ENCODE data around the gene NPTXR. TPM values are rescaled to one million over a fixed set of nuclear protein-coding genes. Genes with fewer than 3 reads are reported as not detected.

The NPTXR gene
- total and polyA plus RNA-seq, 2 donors (not counting 3 experiments of a cell fraction or from before 2014, with no cell fraction given), result 0.37 to 0.73 TPM

DNA sequence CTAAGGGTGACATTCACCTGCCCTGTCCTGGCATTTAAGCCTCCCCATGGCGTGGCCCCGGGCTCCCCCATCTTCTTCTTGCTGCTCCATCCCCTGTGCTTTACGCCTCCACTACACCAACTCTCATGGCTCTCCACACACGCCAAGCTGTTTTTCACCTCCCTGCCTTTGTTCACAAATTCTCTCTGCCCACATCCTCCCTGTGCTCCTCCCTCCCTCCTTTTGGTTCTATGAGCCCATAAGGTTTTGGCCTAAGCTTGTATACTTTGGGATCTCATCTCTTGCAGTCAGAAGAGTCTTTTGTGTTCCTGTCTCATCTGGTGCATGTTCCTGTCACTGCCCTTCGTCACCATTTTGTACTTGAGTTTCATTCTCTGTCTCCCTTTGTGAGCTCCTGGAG is 45.3 kb downstream of the NPTXR start:
- dilution Hi-C loops (cut with MboI; ENCODE audit: extremely low pct_ligation_motif_present, low sequenced_read_pairs) (no loop called here), intact Hi-C loops (cut with micrococcal nuclease) (no loop called here)
- no peak overlapping the region for H3K9ac ChIP-seq (replicated peaks; ENCODE audit: extremely low read depth, insufficient read depth, low read length)
- no peak overlapping the region for H3K4me2 ChIP-seq (ENCODE audit: insufficient read depth, low read length)
- DNase-seq (ENCODE audit: low read depth, low spot score) (no peak), FAIRE-seq (no peak)
- peaks cover 10 to 21% of the 10 kb centered on the region in 2 experiments for H3K27me3 ChIP-seq (ENCODE audit: control insufficient read depth in 2 of 2, insufficient read depth in 2 of 2, low read length in 2 of 2)
- no peaks in the 10 kb centered on the region for H3K9me1 ChIP-seq (replicated peaks; ENCODE audit: control insufficient read depth, extremely low read depth, insufficient read depth, low read length)
- TF ChIP-seq GATA2 (IDR thresholded peaks at IDR 0.05; ENCODE audit: insufficient read depth, insufficient read length, low read depth, low read length) (no peak), POLR2A (IDR thresholded peaks at IDR 0.05; ENCODE audit: low read depth, low read length) (no peak), FOS (IDR thresholded peaks at IDR 0.05; ENCODE audit: borderline replicate concordance, insufficient read depth, low read length) (no peak), MYC (IDR thresholded peaks at IDR 0.05; ENCODE audit: low read depth, low read length) (no peak), JUN (IDR thresholded peaks at IDR 0.05; ENCODE audit: borderline replicate concordance, insufficient read depth, insufficient read length, low read depth) (no peak), POLR2AphosphoS5 (IDR thresholded peaks at IDR 0.05; ENCODE audit: insufficient read depth, low read depth, low read length) (no peak)
- TF ChIP-seq, protein P1, sequence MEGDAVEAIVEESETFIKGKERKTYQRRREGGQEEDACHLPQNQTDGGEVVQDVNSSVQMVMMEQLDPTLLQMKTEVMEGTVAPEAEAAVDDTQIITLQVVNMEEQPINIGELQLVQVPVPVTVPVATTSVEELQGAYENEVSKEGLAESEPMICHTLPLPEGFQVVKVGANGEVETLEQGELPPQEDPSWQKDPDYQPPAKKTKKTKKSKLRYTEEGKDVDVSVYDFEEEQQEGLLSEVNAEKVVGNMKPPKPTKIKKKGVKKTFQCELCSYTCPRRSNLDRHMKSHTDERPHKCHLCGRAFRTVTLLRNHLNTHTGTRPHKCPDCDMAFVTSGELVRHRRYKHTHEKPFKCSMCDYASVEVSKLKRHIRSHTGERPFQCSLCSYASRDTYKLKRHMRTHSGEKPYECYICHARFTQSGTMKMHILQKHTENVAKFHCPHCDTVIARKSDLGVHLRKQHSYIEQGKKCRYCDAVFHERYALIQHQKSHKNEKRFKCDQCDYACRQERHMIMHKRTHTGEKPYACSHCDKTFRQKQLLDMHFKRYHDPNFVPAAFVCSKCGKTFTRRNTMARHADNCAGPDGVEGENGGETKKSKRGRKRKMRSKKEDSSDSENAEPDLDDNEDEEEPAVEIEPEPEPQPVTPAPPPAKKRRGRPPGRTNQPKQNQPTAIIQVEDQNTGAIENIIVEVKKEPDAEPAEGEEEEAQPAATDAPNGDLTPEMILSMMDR (IDR thresholded peaks at IDR 0.05; ENCODE audit: extremely low read depth in 1 of 2, insufficient read depth in 1 of 2, low read depth in 1 of 2, low read length in 2 of 2), result no peak
- TF ChIP-seq, protein P2, sequence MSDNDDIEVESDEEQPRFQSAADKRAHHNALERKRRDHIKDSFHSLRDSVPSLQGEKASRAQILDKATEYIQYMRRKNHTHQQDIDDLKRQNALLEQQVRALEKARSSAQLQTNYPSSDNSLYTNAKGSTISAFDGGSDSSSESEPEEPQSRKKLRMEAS (IDR thresholded peaks at IDR 0.05; ENCODE audit: insufficient read depth, insufficient read length), result no peak
- no peaks in the 10 kb centered on the region for H3K79me2 ChIP-seq (ENCODE audit: control insufficient read depth, insufficient read depth, low read length)
- no peak overlapping the region for H3K4me3 ChIP-seq (replicated peaks in 1 of 3; ENCODE audit: insufficient read depth in 1 of 3, low read depth in 1 of 3, low read length in 3 of 3)
- peaks cover 3% of the 10 kb centered on the region for H3K4me1 ChIP-seq (ENCODE audit: control insufficient read depth, extremely low read depth, insufficient read depth, low read length)
- no peaks in the 10 kb centered on the region for H3K36me3 ChIP-seq (ENCODE audit: control insufficient read depth in 2 of 2, extremely low read depth in 1 of 2, insufficient read depth in 2 of 2, low read length in 2 of 2)
- BruUV-seq (replicated peaks), result no TSS peak
- no peak overlapping the region for H2AFZ ChIP-seq (ENCODE audit: low read depth, low read length)
- H3K27ac ChIP-seq (ENCODE audit: insufficient read depth, low read depth, low read length), result no peak overlapping the region
- no peaks in the 10 kb centered on the region for H4K20me1 ChIP-seq (replicated peaks; ENCODE audit: control insufficient read depth, extremely low read depth, insufficient read depth, low read length)
- CTCF ChIA-PET, result interaction anchor here (1.0 kb wide), 2 partner anchors 30 to 32 kb away, joined by 3 read pairs; no protein-coding TSS in a partner anchor
- POLR2A ChIA-PET, result no interaction called here
- H3K9me3 ChIP-seq (replicated peaks; ENCODE audit: control insufficient read depth, insufficient read depth, low read length), result no peaks in the 10 kb centered on the region
